Mesenchymal stem cell (in vitro differentiated cells and primary cell): ENCODE results near the gene USP44.

ENCODE experiments used
- DNase-seq: peaks from one replicate; pipeline ENCODE4 v3.0.0-alpha.2; 2013
- H2AFZ ChIP-seq: one replicate; pipeline ENCODE4 v1.6.1; 2013; ENCODE audit warnings: low read depth, mild to moderate bottlenecking, control low read depth, inconsistent platforms, low read length, moderate library complexity
- H2AK5ac ChIP-seq: 2 replicates; pipeline ENCODE4 v1.6.1; 2013; ENCODE audit warnings: low read length, moderate library complexity, mild to moderate bottlenecking, inconsistent platforms; ENCODE audit not compliant: severe bottlenecking
- H2BK120ac ChIP-seq: one replicate; pipeline ENCODE4 v1.6.1; 2013; ENCODE audit warnings: low read depth, mild to moderate bottlenecking, inconsistent platforms, low read length, moderate library complexity
- H2BK12ac ChIP-seq, 2 experiments: one replicate each; pipeline ENCODE4 v1.6.1; 2013; ENCODE audit warnings: inconsistent platforms in 2 of 2, low read length in 2 of 2, mild to moderate bottlenecking in 2 of 2, moderate library complexity in 2 of 2, control low read depth in 1 of 2
- H2BK15ac ChIP-seq: one replicate; pipeline ENCODE4 v1.6.1; 2013; ENCODE audit warnings: mild to moderate bottlenecking, low read depth, inconsistent platforms; ENCODE audit not compliant: poor library complexity, severe bottlenecking
- H2BK5ac ChIP-seq: 2 replicates; pipeline ENCODE4 v1.6.1; 2013; ENCODE audit warnings: low read depth, mild to moderate bottlenecking, low read length, control low read depth, inconsistent platforms; ENCODE audit not compliant: poor library complexity, severe bottlenecking
- H3K14ac ChIP-seq, 2 experiments: one replicate each; pipeline ENCODE4 v1.6.1; 2013; ENCODE audit warnings: inconsistent platforms in 2 of 2, low read length in 2 of 2, control low read depth in 1 of 2, mild to moderate bottlenecking in 1 of 2, moderate library complexity in 1 of 2
- H3K18ac ChIP-seq, 2 experiments: one replicate each; pipeline ENCODE4 v1.6.1; 2013; ENCODE audit warnings: inconsistent platforms in 2 of 2, low read length in 2 of 2, control low read depth in 1 of 2, low read depth in 1 of 2, mild to moderate bottlenecking in 1 of 2
- H3K23ac ChIP-seq, 2 experiments: one replicate each; pipeline ENCODE4 v1.6.1; 2013; ENCODE audit warnings: inconsistent platforms in 2 of 2, low read length in 2 of 2, mild to moderate bottlenecking in 2 of 2, moderate library complexity in 2 of 2, control low read depth in 1 of 2
- H3K27ac ChIP-seq: 2 replicates; pipeline ENCODE4 v1.5.1; 2013; ENCODE audit warnings: mild to moderate bottlenecking, moderate library complexity, low read length, control low read depth, inconsistent platforms; ENCODE audit not compliant: poor library complexity, severe bottlenecking
- H3K27me3 ChIP-seq, 2 experiments: 2 replicates each; pipeline versions ENCODE4 v1.6.1 to v1.7.0; 2013; ENCODE audit warnings: low read length in 2 of 2, mild to moderate bottlenecking in 2 of 2, moderate library complexity in 2 of 2, control low read depth in 1 of 2, inconsistent platforms in 1 of 2; ENCODE audit not compliant: control insufficient read depth in 1 of 2, insufficient read depth in 1 of 2
- H3K36me3 ChIP-seq, 2 experiments: 2 replicates each; pipeline versions ENCODE4 v1.6.1 to v1.7.0; 2013; ENCODE audit warnings: low read length in 2 of 2, control low read depth in 1 of 2, inconsistent platforms in 1 of 2, low read depth in 1 of 2, mild to moderate bottlenecking in 1 of 2; ENCODE audit not compliant: insufficient read depth in 2 of 2, control insufficient read depth in 1 of 2
- H3K4ac ChIP-seq, 2 experiments: one replicate each; pipeline ENCODE4 v1.6.1; 2013; ENCODE audit warnings: inconsistent platforms in 2 of 2, low read length in 2 of 2, mild to moderate bottlenecking in 2 of 2, moderate library complexity in 2 of 2, control low read depth in 1 of 2, low read depth in 1 of 2
- H3K4me1 ChIP-seq: 2 replicates; pipeline ENCODE4 v1.6.1; 2013; ENCODE audit warnings: low read depth, low read length, control low read depth; ENCODE audit not compliant: control insufficient read depth, insufficient read depth
- H3K4me2 ChIP-seq: 2 replicates; pipeline ENCODE4 v1.6.1; 2013; ENCODE audit warnings: low read length, mild to moderate bottlenecking, inconsistent platforms; ENCODE audit not compliant: poor library complexity, severe bottlenecking
- H3K4me3 ChIP-seq, 2 experiments: 2 replicates each; pipeline versions ENCODE4 v1.5.1 to v1.7.0; 2013; ENCODE audit warnings: low read length in 2 of 2, mild to moderate bottlenecking in 2 of 2, control low read depth in 1 of 2, low read depth in 1 of 2; ENCODE audit not compliant: insufficient read depth in 1 of 2
- H3K79me1 ChIP-seq: replicated peaks from 2 replicates; pipeline ENCODE4 v1.6.1; 2013; ENCODE audit warnings: mild to moderate bottlenecking, control low read depth, low read length, inconsistent platforms; ENCODE audit not compliant: poor library complexity, severe bottlenecking
- H3K9ac ChIP-seq: 2 replicates; pipeline ENCODE4 v1.7.0; 2013; ENCODE audit warnings: mild to moderate bottlenecking, low read length, moderate library complexity
- H3K9me3 ChIP-seq: 2 replicates; pipeline ENCODE4 v1.7.0; 2013; ENCODE audit warnings: mild to moderate bottlenecking, low read length; ENCODE audit not compliant: control insufficient read depth
- H4K8ac ChIP-seq: one replicate; pipeline ENCODE4 v1.6.1; 2013; ENCODE audit warnings: inconsistent platforms, mild to moderate bottlenecking, low read length, moderate library complexity
- H4K91ac ChIP-seq: one replicate; pipeline ENCODE4 v1.6.1; 2013; ENCODE audit warnings: mild to moderate bottlenecking, low read length, inconsistent platforms
- WGBS: methylation state at CpG from one replicate; pipeline ENCODE4 v1.1.7; 2013; ENCODE audit warnings: mixed read lengths; 5-methylcytosine and 5-hydroxymethylcytosine counted together

Gene USP44

DNA sequence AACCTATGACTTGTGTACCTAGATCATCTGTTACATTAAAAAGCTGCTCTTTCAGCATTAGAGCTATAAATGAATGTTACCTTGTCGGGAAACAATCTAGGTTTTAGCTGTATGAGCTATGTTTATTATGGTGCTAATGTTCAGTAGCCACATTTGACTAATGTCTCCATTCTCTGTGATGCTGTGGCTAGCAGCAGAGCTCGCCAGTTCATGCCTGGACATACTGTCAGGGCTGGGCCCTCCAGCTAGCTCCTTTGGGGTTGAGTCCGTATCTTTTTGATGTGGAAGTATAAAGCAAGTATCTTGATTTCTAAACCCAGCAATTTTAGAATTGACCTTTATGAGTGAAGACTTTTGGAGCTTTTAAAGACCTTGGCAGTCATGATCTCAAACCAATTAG is 36.1 kb downstream of the USP44 start:
- Histone ChIP-seq H3K27ac (no peak overlapping the region), H4K91ac (no peak overlapping the region), H3K9ac (no peak overlapping the region), H3K4me3 (no peak overlapping the region), H3K79me1 (peaks cover 5% of the 10 kb centered on the region), H3K36me3 (peaks cover 17 to 60% of the 10 kb centered on the region in 2 experiments), H4K8ac (no peak overlapping the region), H3K27me3 (no peaks in the 10 kb centered on the region), H3K14ac (no peak overlapping the region), H3K18ac (no peak overlapping the region), H2BK12ac (no peak overlapping the region), H2AK5ac (no peak overlapping the region), H3K4me2 (no peak overlapping the region), H3K4me1 (no peaks in the 10 kb centered on the region), H3K23ac (no peak overlapping the region), H3K4ac (no peak overlapping the region), H2BK15ac (no peak overlapping the region), H2BK120ac (no peak overlapping the region), H2BK5ac (no peak overlapping the region), H3K9me3 (no peaks in the 10 kb centered on the region), H2AFZ (no peak overlapping the region)
- 100% methylated on average over 3 of the region's 3 CpGs for WGBS
- DNase-seq, result no peak

DNA sequence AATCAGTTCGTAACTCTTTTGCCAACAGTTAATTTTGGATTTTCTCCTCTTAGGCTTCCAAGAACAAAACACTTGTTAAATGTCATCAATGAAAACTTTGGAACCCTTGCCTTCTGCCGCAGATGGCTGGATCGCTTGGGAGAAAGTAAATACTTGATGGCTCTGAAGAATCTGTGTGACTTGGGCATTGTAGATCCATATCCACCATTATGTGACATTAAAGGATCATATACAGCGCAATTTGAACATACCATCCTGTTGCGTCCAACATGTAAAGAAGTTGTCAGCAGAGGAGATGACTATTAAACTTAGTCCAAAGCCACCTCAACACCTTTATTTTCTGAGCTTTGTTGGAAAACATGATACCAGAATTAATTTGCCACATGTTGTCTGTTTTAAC is 37.7 kb downstream of the USP44 start:
- Histone ChIP-seq H3K27me3 (no peaks in the 10 kb centered on the region), H2BK12ac (no peak overlapping the region), H3K23ac (no peak overlapping the region), H3K4me3 (no peak overlapping the region), H4K91ac (no peak overlapping the region), H3K9ac (no peak overlapping the region), H2AK5ac (no peak overlapping the region), H2BK120ac (no peak overlapping the region), H3K79me1 (peaks cover 7% of the 10 kb centered on the region), H3K27ac (no peak overlapping the region), H3K18ac (no peak overlapping the region), H3K9me3 (no peaks in the 10 kb centered on the region), H3K14ac (no peak overlapping the region), H3K36me3 (peaks cover 17 to 75% of the 10 kb centered on the region in 2 experiments), H3K4me2 (no peak overlapping the region), H3K4me1 (no peaks in the 10 kb centered on the region), H2BK5ac (no peak overlapping the region), H3K4ac (no peak overlapping the region), H2AFZ (no peak overlapping the region), H4K8ac (no peak overlapping the region), H2BK15ac (no peak overlapping the region)
- 98% methylated on average over 5 of the region's 5 CpGs for WGBS
- DNase-seq, result no peak

DNA sequence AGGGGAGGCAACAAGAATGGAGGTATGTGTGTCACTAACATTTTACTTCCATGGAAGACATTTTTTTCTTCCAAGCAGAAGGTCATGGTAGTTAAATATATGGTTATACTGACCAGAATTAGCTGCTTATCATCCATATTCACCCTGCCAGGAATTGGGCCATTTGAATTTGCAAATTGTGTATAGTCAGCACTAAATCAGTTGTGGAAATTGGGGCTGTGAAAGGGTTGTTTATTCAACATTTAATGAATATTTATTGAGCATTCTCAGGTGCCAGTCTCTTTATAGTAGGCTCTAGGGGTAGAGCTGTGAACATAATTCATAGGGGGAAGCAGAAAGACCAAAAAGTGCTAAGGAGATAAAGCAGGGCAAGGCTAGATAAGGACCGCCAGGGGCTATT is 39.3 kb downstream of the USP44 start:
- Histone ChIP-seq H3K79me1 (peaks cover 10% of the 10 kb centered on the region), H3K9me3 (no peaks in the 10 kb centered on the region), H2BK120ac (no peak overlapping the region), H3K9ac (no peak overlapping the region), H2AFZ (no peak overlapping the region), H4K91ac (no peak overlapping the region), H3K4me2 (no peak overlapping the region), H2BK12ac (no peak overlapping the region), H2BK5ac (no peak overlapping the region), H2AK5ac (no peak overlapping the region), H3K14ac (no peak overlapping the region), H4K8ac (no peak overlapping the region), H2BK15ac (no peak overlapping the region), H3K27me3 (no peaks in the 10 kb centered on the region), H3K4me3 (no peak overlapping the region), H3K4me1 (no peaks in the 10 kb centered on the region), H3K18ac (no peak overlapping the region), H3K23ac (no peak overlapping the region), H3K36me3 (peaks cover 21 to 85% of the 10 kb centered on the region in 2 experiments), H3K27ac (no peak overlapping the region), H3K4ac (no peak overlapping the region)
- DNase-seq, result no peak
- WGBS, result 100% methylated on average over 1 of the region's 1 CpG

DNA sequence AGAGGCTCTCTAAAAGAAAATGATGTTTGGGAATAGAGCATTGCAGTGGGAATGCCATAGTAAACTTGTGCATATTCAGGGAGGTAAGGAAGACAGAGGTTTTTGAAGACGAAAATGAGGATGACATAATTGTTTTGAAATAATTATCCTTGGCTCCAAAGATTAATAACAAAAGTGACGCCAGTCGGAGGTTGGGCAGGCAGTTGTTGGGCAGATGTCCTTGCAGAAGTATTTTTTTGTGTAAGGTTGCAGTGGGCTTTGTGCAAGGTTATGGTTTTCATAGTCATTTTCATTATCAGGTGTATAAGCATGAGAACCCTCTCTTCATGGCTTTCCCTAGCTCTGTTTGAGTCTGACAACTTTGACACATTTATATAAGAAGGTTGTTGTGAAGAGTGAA is 42.0 kb downstream of the USP44 start:
- WGBS, result 96% methylated on average over 3 of the region's 3 CpGs
- H3K18ac ChIP-seq, result no peak overlapping the region
- H2BK120ac ChIP-seq, result no peak overlapping the region
- H3K79me1 ChIP-seq, result peaks cover 22% of the 10 kb centered on the region
- no peak overlapping the region for H3K4me2 ChIP-seq
- no peak overlapping the region for H3K4me3 ChIP-seq
- H2BK5ac ChIP-seq, result no peak overlapping the region
- no peak overlapping the region for H2AFZ ChIP-seq
- no peak overlapping the region for H3K14ac ChIP-seq
- DNase-seq, result no peak
- no peaks in the 10 kb centered on the region for H3K27me3 ChIP-seq
- H2BK15ac ChIP-seq, result no peak overlapping the region
- H4K91ac ChIP-seq, result no peak overlapping the region
- no peak overlapping the region for H3K9ac ChIP-seq
- H4K8ac ChIP-seq, result no peak overlapping the region
- H3K27ac ChIP-seq, result no peak overlapping the region
- peaks cover 35 to 90% of the 10 kb centered on the region in 2 experiments for H3K36me3 ChIP-seq
- no peaks in the 10 kb centered on the region for H3K9me3 ChIP-seq
- H2BK12ac ChIP-seq, result no peak overlapping the region
- H2AK5ac ChIP-seq, result no peak overlapping the region
- no peak overlapping the region for H3K23ac ChIP-seq
- no peaks in the 10 kb centered on the region for H3K4me1 ChIP-seq
- no peak overlapping the region for H3K4ac ChIP-seq
